ENCODE measurements around the gene ADORA2B.
"Not testable (repeated sequence)": the region's sequence is repeated elsewhere in the genome, so short reads cannot be mapped to it uniquely, and the experiment has no call there.

ADORA2B gene

GRCh38 chr17:15944759-15945526 lies at the start of gene ADORA2B:
Gene ADORA2B, plus strand, starts transcription at chr17:15945130. Its CDS starts 119 bp downstream, at chr17:15945249.
- FAIRE-seq: no peak
- TF ChIP-seq, protein P1, sequence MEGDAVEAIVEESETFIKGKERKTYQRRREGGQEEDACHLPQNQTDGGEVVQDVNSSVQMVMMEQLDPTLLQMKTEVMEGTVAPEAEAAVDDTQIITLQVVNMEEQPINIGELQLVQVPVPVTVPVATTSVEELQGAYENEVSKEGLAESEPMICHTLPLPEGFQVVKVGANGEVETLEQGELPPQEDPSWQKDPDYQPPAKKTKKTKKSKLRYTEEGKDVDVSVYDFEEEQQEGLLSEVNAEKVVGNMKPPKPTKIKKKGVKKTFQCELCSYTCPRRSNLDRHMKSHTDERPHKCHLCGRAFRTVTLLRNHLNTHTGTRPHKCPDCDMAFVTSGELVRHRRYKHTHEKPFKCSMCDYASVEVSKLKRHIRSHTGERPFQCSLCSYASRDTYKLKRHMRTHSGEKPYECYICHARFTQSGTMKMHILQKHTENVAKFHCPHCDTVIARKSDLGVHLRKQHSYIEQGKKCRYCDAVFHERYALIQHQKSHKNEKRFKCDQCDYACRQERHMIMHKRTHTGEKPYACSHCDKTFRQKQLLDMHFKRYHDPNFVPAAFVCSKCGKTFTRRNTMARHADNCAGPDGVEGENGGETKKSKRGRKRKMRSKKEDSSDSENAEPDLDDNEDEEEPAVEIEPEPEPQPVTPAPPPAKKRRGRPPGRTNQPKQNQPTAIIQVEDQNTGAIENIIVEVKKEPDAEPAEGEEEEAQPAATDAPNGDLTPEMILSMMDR (IDR thresholded peaks at IDR 0.05; ENCODE audit: insufficient read depth, missing control alignments): peak; percentile 41
- DNase-seq (ENCODE audit: insufficient read length, low spot score): peak; percentile 83

- TF ChIP-seq, protein P1 (IDR thresholded peaks at IDR 0.05; ENCODE audit: insufficient read depth, missing control alignments): no peak
- no peak for DNase-seq (ENCODE audit: insufficient read length, low spot score)
- FAIRE-seq: no peak
Observed at GRCh38 chr17:15896277-15896676, 48.7 kb upstream of the ADORA2B start.

DNA sequence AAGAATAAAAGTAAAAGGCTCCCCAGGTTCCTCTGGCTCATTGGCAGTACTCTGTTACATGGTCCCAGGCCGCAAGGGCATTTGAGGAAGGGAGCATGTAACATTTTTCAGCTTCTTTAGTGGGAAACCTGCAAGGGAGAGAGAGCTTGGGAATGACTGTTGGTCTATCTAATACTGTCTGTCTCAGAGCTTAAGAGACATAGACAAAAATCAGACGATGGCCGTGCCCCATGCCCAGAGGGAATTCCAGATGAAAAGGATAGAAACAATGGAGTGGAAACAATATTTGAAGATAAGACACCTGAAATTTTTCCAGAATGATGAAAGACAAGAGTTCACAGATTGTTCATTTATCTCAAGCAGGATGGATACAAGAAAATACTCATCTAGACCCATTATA lies 48.1 kb upstream of the ADORA2B start:
- DNase-seq (ENCODE audit: insufficient read length, low spot score) (no peak), FAIRE-seq (no peak)
- TF ChIP-seq, protein P1 (IDR thresholded peaks at IDR 0.05; ENCODE audit: insufficient read depth, missing control alignments): no peak

GRCh38 chr17:15899596-15899995 lies 45.3 kb upstream of the ADORA2B start:
- not testable (repeated sequence) for FAIRE-seq; DNase-seq (ENCODE audit: insufficient read length, low spot score)

DNA sequence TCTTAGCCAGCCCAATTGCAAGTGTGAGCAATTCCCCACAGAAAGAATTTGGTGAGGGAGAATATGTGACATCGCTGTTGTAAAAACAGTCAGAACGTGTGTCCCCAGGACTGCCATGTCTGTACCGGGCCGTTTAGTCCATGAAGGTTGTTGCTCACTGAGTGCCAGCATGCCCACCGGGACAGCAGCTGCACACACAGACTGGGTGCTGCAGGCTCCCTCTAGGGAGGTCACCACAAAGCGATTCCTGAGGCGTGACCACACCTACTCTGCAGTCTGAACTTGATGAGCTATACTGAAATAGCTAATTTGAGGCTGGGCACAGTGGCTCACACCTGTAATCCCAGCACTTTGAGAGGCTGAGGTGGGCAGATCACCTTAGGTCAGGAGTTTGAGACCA lies 44.1 kb upstream of the ADORA2B start:
- FAIRE-seq: no peak
- TF ChIP-seq, protein P1 (IDR thresholded peaks at IDR 0.05; ENCODE audit: insufficient read depth, missing control alignments): no peak
- DNase-seq (ENCODE audit: insufficient read length, low spot score): no peak

DNA sequence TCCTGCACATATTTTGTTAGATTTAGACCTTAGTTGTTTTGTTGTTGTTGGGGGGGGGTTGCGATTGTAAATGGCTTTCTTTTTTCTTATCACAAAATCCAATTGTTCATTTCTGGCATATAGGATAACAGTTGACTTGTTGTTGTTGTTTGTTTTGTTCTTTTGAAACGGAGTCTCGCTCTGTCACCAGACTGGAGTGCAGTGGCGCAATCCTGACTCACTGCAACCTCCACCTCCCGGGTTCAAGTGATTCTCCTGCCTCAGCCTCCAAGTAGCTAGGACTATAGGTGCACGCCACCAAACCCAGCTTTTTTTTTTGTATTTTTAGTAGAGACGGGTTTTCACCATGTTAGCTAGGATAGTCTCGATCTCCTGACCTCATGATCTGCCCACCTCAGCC lies 39.7 kb upstream of the ADORA2B start:
- not testable (repeated sequence) for DNase-seq (ENCODE audit: insufficient read length, low spot score); FAIRE-seq

DNA sequence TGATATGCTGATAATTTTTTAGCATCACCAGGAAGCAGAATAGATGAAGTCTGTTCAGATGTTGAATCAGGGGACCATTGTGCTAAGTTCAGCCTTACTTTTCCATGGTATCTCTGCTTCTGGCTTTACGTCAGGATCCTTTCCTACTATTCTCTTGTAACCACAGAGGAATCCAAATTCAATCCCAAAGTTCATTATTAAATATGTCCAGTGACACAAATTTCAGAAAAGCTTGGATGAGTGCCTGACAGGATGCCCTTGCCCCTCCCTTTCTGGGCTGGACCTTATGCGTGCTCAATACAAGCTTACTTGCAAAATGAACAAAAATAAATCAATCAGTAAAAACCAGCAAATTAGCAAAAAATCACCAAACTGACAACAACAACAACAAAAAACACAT lies 37.6 kb upstream of the ADORA2B start:
- TF ChIP-seq, protein P1 (IDR thresholded peaks at IDR 0.05; ENCODE audit: insufficient read depth, missing control alignments): no peak
- DNase-seq (ENCODE audit: insufficient read length, low spot score): no peak
- FAIRE-seq: no peak

- DNase-seq (ENCODE audit: insufficient read length, low spot score) (no peak), FAIRE-seq (no peak)
- TF ChIP-seq, protein P1 (IDR thresholded peaks at IDR 0.05; ENCODE audit: insufficient read depth, missing control alignments): no peak
Observed at GRCh38 chr17:15908378-15908777, 36.6 kb upstream of the ADORA2B start.
